ENCODE results near the gene RAX2. TPM values are rescaled to one million over a fixed set of nuclear protein-coding genes. Genes with fewer than 3 reads are reported as not detected.

RAX2 gene
- total RNA-seq, 1 donor from 2014 or later = not detected

- no peak for DNase-seq (ENCODE audit: low read depth, low spot score)
These were observed 41.5 kb downstream of the RAX2 start for GRCh38 chr19:3730457-3730958.

DNA sequence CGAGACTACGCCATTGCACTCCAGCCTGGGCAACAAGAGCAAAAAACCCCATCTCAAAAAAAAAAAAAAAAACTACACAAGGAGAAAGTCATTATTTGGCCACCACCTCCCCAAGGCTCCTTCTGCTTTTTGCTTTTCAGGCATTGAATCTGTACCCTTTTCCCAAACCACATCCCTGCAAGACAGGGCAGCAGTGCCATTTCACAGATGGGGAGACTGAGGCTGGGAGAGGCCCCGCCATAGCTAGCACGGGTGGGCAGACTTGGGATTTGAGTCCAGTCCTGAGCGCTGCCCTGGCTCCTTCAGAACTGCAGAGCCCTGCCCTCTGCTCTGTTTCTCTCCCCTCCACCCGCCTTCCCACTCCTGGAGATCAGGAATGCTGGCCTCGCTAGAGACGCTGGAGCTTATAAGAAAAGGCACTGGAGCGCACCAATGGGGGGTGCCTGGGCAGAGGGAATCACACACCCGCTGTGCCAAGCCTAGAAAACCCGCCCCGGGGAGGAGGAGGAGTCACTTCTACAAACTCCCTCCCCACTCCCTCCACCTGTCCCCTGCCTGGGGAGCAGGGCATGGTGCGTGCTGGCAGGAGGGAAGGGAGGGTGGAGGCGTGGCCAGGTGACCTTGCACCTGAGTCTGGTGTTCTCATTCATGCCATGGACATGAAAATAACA lies 46.3 kb downstream of the RAX2 start:
- no peak for DNase-seq (ENCODE audit: low read depth, low spot score)

DNA sequence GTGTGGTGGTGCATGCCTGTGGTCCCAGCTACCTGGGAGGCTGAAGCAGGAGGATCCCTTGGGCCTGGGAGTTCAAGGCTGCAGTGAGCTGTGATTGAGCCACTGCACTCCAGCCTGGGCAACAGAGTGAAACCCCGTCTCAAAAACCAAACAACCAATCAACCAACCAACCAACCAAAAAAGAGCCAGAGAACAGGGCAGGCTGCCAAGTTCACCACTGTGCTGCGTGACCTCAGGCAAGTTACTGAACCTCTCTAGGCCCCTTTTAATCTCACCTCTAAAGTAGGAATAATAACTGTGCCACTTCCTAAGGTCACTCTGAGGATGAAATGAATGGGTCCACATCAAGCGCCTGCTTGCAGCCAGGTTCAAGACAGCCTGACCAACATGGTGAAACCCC lies 46.9 kb downstream of the RAX2 start:
- no peak for DNase-seq (ENCODE audit: low read depth, low spot score)

GRCh38 chr19:3723883-3724282 lies 48.1 kb downstream of the RAX2 start:
- DNase-seq (ENCODE audit: low read depth, low spot score) = no peak

GRCh38 chr19:3723110-3723488 lies 48.9 kb downstream of the RAX2 start:
- no peak for DNase-seq (ENCODE audit: low read depth, low spot score)

- DNase-seq (ENCODE audit: low read depth, low spot score) = no peak
These were observed 49.5 kb downstream of the RAX2 start for GRCh38 chr19:3722443-3723109.

- DNase-seq (ENCODE audit: low read depth, low spot score) = no peak
These were observed 50.1 kb downstream of the RAX2 start for GRCh38 chr19:3721887-3722442.

GRCh38 chr19:3721131-3721886 lies 50.7 kb downstream of the RAX2 start:
- peak; percentile 46 for DNase-seq (ENCODE audit: low read depth, low spot score)

- no peak for DNase-seq (ENCODE audit: low read depth, low spot score)
These were observed 51.6 kb downstream of the RAX2 start for GRCh38 chr19:3720349-3720917.

DNA sequence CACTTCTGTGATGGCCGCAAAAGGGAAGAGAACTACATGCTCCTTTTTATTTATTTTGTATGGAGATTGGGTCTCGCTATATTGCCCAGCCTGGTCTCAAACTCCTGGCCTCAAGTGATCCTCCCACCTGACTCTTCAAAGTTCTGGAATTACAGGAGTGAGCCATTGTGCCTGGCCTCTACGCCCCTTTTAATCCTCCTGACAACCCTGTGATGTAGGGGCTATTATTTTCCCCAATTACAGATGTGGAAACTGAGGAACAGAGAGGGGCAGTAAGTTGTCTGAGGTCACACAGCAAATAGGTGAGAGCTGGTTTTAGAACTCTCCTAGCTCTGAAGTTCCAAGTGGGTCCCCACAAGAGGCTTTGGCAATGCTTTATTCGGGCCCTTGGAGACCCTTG lies 52.2 kb downstream of the RAX2 start:
- no peak for DNase-seq (ENCODE audit: low read depth, low spot score)

Other genes with a start within 250 kb of the RAX2 start
- gene TEKTIP1, start 233.1 kb downstream of the RAX2 start, total RNA-seq = not detected in 2 replicates
- gene MFSD12, start 214.6 kb downstream of the RAX2 start, total RNA-seq = 65.7 and 72.8 TPM in 2 replicates
- gene HMG20B, start 199.3 kb downstream of the RAX2 start, total RNA-seq = 91.2 and 99.7 TPM in 2 replicates
- gene GIPC3, start 186.8 kb downstream of the RAX2 start, total RNA-seq = 0.18 and 0.53 TPM in 2 replicates
- gene TBXA2R, start 165.4 kb downstream of the RAX2 start, total RNA-seq = 0.66 and 0.67 TPM in 2 replicates
- 33.8 and 41.9 TPM in 2 replicates for gene CACTIN, start 145.4 kb downstream of the RAX2 start, total RNA-seq
- 15.4 and 22.5 TPM in 2 replicates for gene PIP5K1C, start 71.8 kb downstream of the RAX2 start, total RNA-seq
- not detected in 2 replicates for gene TJP3, start 63.8 kb downstream of the RAX2 start, total RNA-seq
- 17.5 and 29.0 TPM in 2 replicates for gene APBA3, start 10.5 kb downstream of the RAX2 start, total RNA-seq
- 41.2 and 49.6 TPM in 2 replicates for gene MRPL54, start 9.5 kb downstream of the RAX2 start, total RNA-seq
- gene MATK, start 14.2 kb upstream of the RAX2 start, total RNA-seq = under 0.01 TPM in 1 of 2 replicates, not detected in the other
- not detected in 2 replicates for gene ZFR2, start 96.8 kb upstream of the RAX2 start, total RNA-seq
- not detected in 2 replicates for gene ATCAY, start 108.5 kb upstream of the RAX2 start, total RNA-seq
- gene NMRK2, start 160.8 kb upstream of the RAX2 start, total RNA-seq = not detected in 2 replicates
- gene DAPK3, start 198.9 kb upstream of the RAX2 start, total RNA-seq = 165 and 166 TPM in 2 replicates
- 2,342 and 4,009 TPM in 2 replicates for gene EEF2, start 213.2 kb upstream of the RAX2 start, total RNA-seq
- gene PIAS4, start 235.5 kb upstream of the RAX2 start, total RNA-seq = 26.5 and 49.2 TPM in 2 replicates

All from pulmonary artery endothelial cell (primary cell).